ENCODE data around the gene KLHL28.

GRCh38 chr14:44959538-44959937, 2.2 kb downstream of the KLHL28 start:
- no peak for TF ChIP-seq CTCF (conservative IDR thresholded peaks at IDR 0.05)
- TF ChIP-seq EZH2 (IDR thresholded peaks at IDR 0.05; ENCODE audit: low read depth): no peak
